IPS DF 6.9 (cell line): ENCODE results near the gene CGB5.

Source experiments
- DNase-seq: peaks from one replicate; pipeline ENCODE4 v3.0.0-alpha.2; 2013; ENCODE audit warnings: low read depth, low spot score
- H3K27ac ChIP-seq: one replicate; pipeline ENCODE4 v1.5.1; 2013; ENCODE audit warnings: low read length, control low read depth
- H3K27me3 ChIP-seq: 2 replicates; pipeline ENCODE4 v1.6.1; 2013; ENCODE audit warnings: mild to moderate bottlenecking, low read length; ENCODE audit not compliant: control insufficient read depth, insufficient read depth
- H3K36me3 ChIP-seq: 2 replicates; pipeline ENCODE4 v1.6.1; 2013; ENCODE audit warnings: low read length; ENCODE audit not compliant: control insufficient read depth, insufficient read depth
- H3K4me1 ChIP-seq: 2 replicates; pipeline ENCODE4 v1.6.1; 2013; ENCODE audit warnings: low read length; ENCODE audit not compliant: control insufficient read depth, insufficient read depth
- H3K4me3 ChIP-seq: 2 replicates; pipeline ENCODE4 v1.5.1; 2013; ENCODE audit warnings: mild to moderate bottlenecking, low read length
- H3K9me3 ChIP-seq: 2 replicates; pipeline ENCODE4 v1.6.1; 2013; ENCODE audit warnings: low read length, inconsistent platforms; ENCODE audit not compliant: control insufficient read depth, insufficient read depth
- WGBS: extraction: QIAGEN DNeasy Blood & Tissue Kit; methylation state at CpG from one replicate; pipeline ENCODE4 v1.1.7; 2013; ENCODE audit warnings: mixed read lengths, missing lambda C conversion rate; ENCODE audit not compliant: insufficient read length, insufficient coverage; 5-methylcytosine and 5-hydroxymethylcytosine counted together

Gene CGB5

GRCh38 chr19:49086296-49086695 is 42.6 kb downstream of the CGB5 start:
- Histone ChIP-seq H3K27me3 (no peaks in the 10 kb centered on the region), H3K4me3 (peak overlapping the region; percentile 84; the same call in 1 of the 2 replicates), H3K9me3 (no peaks in the 10 kb centered on the region), H3K4me1 (peaks cover 2% of the 10 kb centered on the region; the same call in 1 of the 2 replicates), H3K27ac (no peak overlapping the region), H3K36me3 (peaks cover 16% of the 10 kb centered on the region)
- no CpG with 5 or more reads among the region's 11 CpGs for WGBS
- no peak for DNase-seq

GRCh38 chr19:49091391-49092038 is 47.9 kb downstream of the CGB5 start:
- Histone ChIP-seq H3K4me3 (no peak overlapping the region), H3K27ac (no peak overlapping the region), H3K27me3 (no peaks in the 10 kb centered on the region), H3K36me3 (peaks cover 33% of the 10 kb centered on the region), H3K4me1 (no peaks in the 10 kb centered on the region), H3K9me3 (no peaks in the 10 kb centered on the region)
- no peak for DNase-seq
- WGBS = no CpG with 5 or more reads among the region's 17 CpGs

GRCh38 chr19:49092686-49093085 is 49.0 kb downstream of the CGB5 start:
- H3K27me3 ChIP-seq = no peaks in the 10 kb centered on the region
- H3K4me3 ChIP-seq = no peak overlapping the region
- no CpG with 5 or more reads among the region's 6 CpGs for WGBS
- no peak for DNase-seq
- H3K9me3 ChIP-seq = no peaks in the 10 kb centered on the region
- no peaks in the 10 kb centered on the region for H3K4me1 ChIP-seq
- H3K27ac ChIP-seq = no peak overlapping the region
- peaks cover 33% of the 10 kb centered on the region for H3K36me3 ChIP-seq
